ENCODE data around the gene UQCRH. TPM values are rescaled to one million over a fixed set of nuclear protein-coding genes. Genes with fewer than 3 reads are reported as not detected.
A peak's percentile ranks its signal among the peaks of the same experiment; 100 is the strongest.
"Not testable (repeated sequence)": the region's sequence is repeated elsewhere in the genome, so short reads cannot be mapped to it uniquely, and the experiment has no call there.

UQCRH gene
- total RNA-seq, 2 experiments from 2014 or later: 266 to 274 TPM

GRCh38 chr1:46325285-46326076 lies 22.0 kb downstream of the UQCRH start:
- DNase-seq; H3K4me3 Mint-ChIP-seq; CTCF ChIA-PET; H3K36me3 Mint-ChIP-seq (ENCODE audit: low read depth); POLR2A ChIA-PET; H3K27me3 Mint-ChIP-seq; H3K9me3 Mint-ChIP-seq; H3K27ac Mint-ChIP-seq; H3K4me1 Mint-ChIP-seq: not testable (repeated sequence)

GRCh38 chr1:46328182-46328581 lies 24.7 kb downstream of the UQCRH start:
- H3K27me3 Mint-ChIP-seq; H3K36me3 Mint-ChIP-seq (ENCODE audit: low read depth); H3K4me3 Mint-ChIP-seq; H3K4me1 Mint-ChIP-seq; DNase-seq; H3K27ac Mint-ChIP-seq; H3K9me3 Mint-ChIP-seq: not testable (repeated sequence)
- POLR2A ChIA-PET: interaction anchor here (2.2 to 2.5 kb wide), 2 partner anchors 12 to 25 kb away, joined by 6 read pairs; partner anchors contain the start of genes LRRC41, NSUN4 and UQCRH
- CTCF ChIA-PET: interaction anchor here (2.0 kb wide), 1 partner anchor 12 kb away, joined by 7 read pairs; no protein-coding TSS in a partner anchor

- H3K4me3 Mint-ChIP-seq; H3K9me3 Mint-ChIP-seq; H3K4me1 Mint-ChIP-seq; H3K27me3 Mint-ChIP-seq; H3K27ac Mint-ChIP-seq; POLR2A ChIA-PET; H3K36me3 Mint-ChIP-seq (ENCODE audit: low read depth); DNase-seq: not testable (repeated sequence)
- CTCF ChIA-PET: interaction anchor here (0.9 to 2.0 kb wide), 2 partner anchors 10 to 18 kb away, joined by 3 to 7 read pairs; no protein-coding TSS in a partner anchor
These were observed 26.3 kb downstream of the UQCRH start for GRCh38 chr1:46329807-46330206.

- H3K27ac Mint-ChIP-seq; H3K27me3 Mint-ChIP-seq; H3K9me3 Mint-ChIP-seq; H3K4me1 Mint-ChIP-seq; H3K4me3 Mint-ChIP-seq; DNase-seq; H3K36me3 Mint-ChIP-seq (ENCODE audit: low read depth); POLR2A ChIA-PET: not testable (repeated sequence)
- CTCF ChIA-PET: interaction anchor here (2.0 kb wide), 1 partner anchor 9 kb away, joined by 7 read pairs; no protein-coding TSS in a partner anchor
These were observed 26.9 kb downstream of the UQCRH start for GRCh38 chr1:46330381-46330780.

- H3K27ac Mint-ChIP-seq; DNase-seq; H3K4me3 Mint-ChIP-seq; POLR2A ChIA-PET; H3K4me1 Mint-ChIP-seq; H3K36me3 Mint-ChIP-seq (ENCODE audit: low read depth); H3K27me3 Mint-ChIP-seq; H3K9me3 Mint-ChIP-seq: not testable (repeated sequence)
- CTCF ChIA-PET: interaction anchor here (2.6 kb wide), 1 partner anchor 16 kb away, joined by 26 read pairs; no protein-coding TSS in a partner anchor
These were observed 28.5 kb downstream of the UQCRH start for GRCh38 chr1:46331786-46332540.

GRCh38 chr1:46333300-46334029 lies 30.0 kb downstream of the UQCRH start:
- ChIA-PET CTCF (interaction anchor here (0.7 to 2.6 kb wide), 6 partner anchors 12 to 929 kb away, joined by 3 to 26 read pairs (median 4); no protein-coding TSS in a partner anchor), POLR2A (interaction anchor here (0.6 to 1.1 kb wide), 3 partner anchors 15 to 90 kb away, joined by 3 to 4 read pairs (median 3); no protein-coding TSS in a partner anchor)
- Mint-ChIP-seq H3K9me3 (no peaks in the 10 kb centered on the region), H3K4me1 (no peaks in the 10 kb centered on the region), H3K27me3 (no peaks in the 10 kb centered on the region), H3K36me3 (ENCODE audit: low read depth) (no peaks in the 10 kb centered on the region), H3K4me3 (no peak overlapping the region), H3K27ac (no peak overlapping the region)
- DNase-seq: no peak

GRCh38 chr1:46334030-46334384 lies 30.5 kb downstream of the UQCRH start:
- Mint-ChIP-seq H3K27ac (no peak overlapping the region), H3K4me1 (peaks cover 4% of the 10 kb centered on the region), H3K9me3 (no peaks in the 10 kb centered on the region), H3K27me3 (no peaks in the 10 kb centered on the region), H3K36me3 (ENCODE audit: low read depth) (no peaks in the 10 kb centered on the region), H3K4me3 (no peak overlapping the region)
- ChIA-PET POLR2A (interaction anchor here (0.6 kb wide), 1 partner anchor 91 kb away, joined by 3 read pairs; no protein-coding TSS in a partner anchor), CTCF (interaction anchor here (0.7 to 2.6 kb wide), 7 partner anchors 11 to 928 kb away, joined by 3 to 26 read pairs (median 3); no protein-coding TSS in a partner anchor)
- DNase-seq: no peak

- no peak for DNase-seq
- Mint-ChIP-seq H3K36me3 (ENCODE audit: low read depth) (no peaks in the 10 kb centered on the region), H3K27ac (no peak overlapping the region), H3K9me3 (no peaks in the 10 kb centered on the region), H3K27me3 (no peaks in the 10 kb centered on the region), H3K4me3 (no peak overlapping the region), H3K4me1 (peaks cover 10% of the 10 kb centered on the region)
- ChIA-PET POLR2A (no interaction called here), CTCF (interaction anchor here (0.9 kb wide), 1 partner anchor 13 kb away, joined by 3 read pairs; no protein-coding TSS in a partner anchor)
These were observed 31.6 kb downstream of the UQCRH start for GRCh38 chr1:46335081-46335480.

GRCh38 chr1:46337409-46337808 lies 33.9 kb downstream of the UQCRH start:
- peaks cover 28% of the 10 kb centered on the region for H3K4me1 Mint-ChIP-seq
- peaks cover 12% of the 10 kb centered on the region for H3K36me3 Mint-ChIP-seq (ENCODE audit: low read depth)
- POLR2A ChIA-PET, H3K27ac Mint-ChIP-seq, H3K9me3 Mint-ChIP-seq, H3K4me3 Mint-ChIP-seq, H3K27me3 Mint-ChIP-seq, DNase-seq, CTCF ChIA-PET: not testable (repeated sequence)

GRCh38 chr1:46340404-46341221 lies 37.1 kb downstream of the UQCRH start, which contains the start of gene NSUN4:
Gene NSUN4, plus strand, starts transcription at chr1:46340807. Its CDS starts 20 bp downstream, at chr1:46340827.
- Mint-ChIP-seq H3K9me3 (no peaks in the 10 kb centered on the region), H3K4me1 (peaks cover 40% of the 10 kb centered on the region), H3K4me3 (peak within 1 kb of the TSS; percentile 98), H3K27ac (peak within 1 kb of the TSS; percentile 95), H3K27me3 (no peaks in the 10 kb centered on the region), H3K36me3 (ENCODE audit: low read depth) (peaks cover 24% of the 10 kb centered on the region)
- DNase-seq: peak; percentile 88
- ChIA-PET CTCF (interaction anchor here (0.7 to 3.0 kb wide), 12 partner anchors 8 to 96 kb away, joined by 3 to 17 read pairs (median 6); partner anchors contain the start of genes LRRC41, RAD54L and UQCRH), POLR2A (interaction anchor here (0.6 to 3.9 kb wide), 13 partner anchors 9 to 128 kb away, joined by 3 to 41 read pairs (median 4); partner anchors contain the start of genes LRRC41, RAD54L and UQCRH)

GRCh38 chr1:46341222-46342083 lies 38.0 kb downstream of the UQCRH start:
- no peaks in the 10 kb centered on the region for H3K27me3 Mint-ChIP-seq

More at GRCh38 chr1:46341222-46342083, 38.0 kb downstream of the UQCRH start:
- peak overlapping the region; percentile 95 for H3K27ac Mint-ChIP-seq
- H3K9me3 Mint-ChIP-seq: no peaks in the 10 kb centered on the region
- H3K4me3 Mint-ChIP-seq: peak overlapping the region; percentile 98
- DNase-seq: no peak
- CTCF ChIA-PET: interaction anchor here (0.7 to 3.0 kb wide), 10 partner anchors 9 to 97 kb away, joined by 3 to 17 read pairs (median 4); partner anchors contain the start of genes LRRC41, RAD54L and UQCRH
- POLR2A ChIA-PET: interaction anchor here (0.7 to 3.9 kb wide), 7 partner anchors 22 to 97 kb away, joined by 3 to 41 read pairs (median 4); partner anchors contain the start of genes LRRC41, RAD54L and UQCRH
- H3K36me3 Mint-ChIP-seq (ENCODE audit: low read depth): peaks cover 25% of the 10 kb centered on the region
- peaks cover 40% of the 10 kb centered on the region for H3K4me1 Mint-ChIP-seq
